Mesenchymal stem cell (in vitro differentiated cells and primary cell): ENCODE data around the gene TSPAN32.

Source experiments
- DNase-seq: peaks from one replicate; pipeline ENCODE4 v3.0.0-alpha.2; 2013
- H2AFZ ChIP-seq: one replicate; pipeline ENCODE4 v1.6.1; 2013; ENCODE audit warnings: low read depth, mild to moderate bottlenecking, control low read depth, inconsistent platforms, low read length, moderate library complexity
- H2AK5ac ChIP-seq: 2 replicates; pipeline ENCODE4 v1.6.1; 2013; ENCODE audit warnings: low read length, moderate library complexity, mild to moderate bottlenecking, inconsistent platforms; ENCODE audit not compliant: severe bottlenecking
- H2BK120ac ChIP-seq: one replicate; pipeline ENCODE4 v1.6.1; 2013; ENCODE audit warnings: low read depth, mild to moderate bottlenecking, inconsistent platforms, low read length, moderate library complexity
- H2BK12ac ChIP-seq, 2 experiments: one replicate each; pipeline ENCODE4 v1.6.1; 2013; ENCODE audit warnings: inconsistent platforms in 2 of 2, low read length in 2 of 2, mild to moderate bottlenecking in 2 of 2, moderate library complexity in 2 of 2, control low read depth in 1 of 2
- H2BK15ac ChIP-seq: one replicate; pipeline ENCODE4 v1.6.1; 2013; ENCODE audit warnings: mild to moderate bottlenecking, low read depth, inconsistent platforms; ENCODE audit not compliant: poor library complexity, severe bottlenecking
- H2BK5ac ChIP-seq: 2 replicates; pipeline ENCODE4 v1.6.1; 2013; ENCODE audit warnings: low read depth, mild to moderate bottlenecking, low read length, control low read depth, inconsistent platforms; ENCODE audit not compliant: poor library complexity, severe bottlenecking
- H3K14ac ChIP-seq, 2 experiments: one replicate each; pipeline ENCODE4 v1.6.1; 2013; ENCODE audit warnings: inconsistent platforms in 2 of 2, low read length in 2 of 2, control low read depth in 1 of 2, mild to moderate bottlenecking in 1 of 2, moderate library complexity in 1 of 2
- H3K18ac ChIP-seq, 2 experiments: one replicate each; pipeline ENCODE4 v1.6.1; 2013; ENCODE audit warnings: inconsistent platforms in 2 of 2, low read length in 2 of 2, control low read depth in 1 of 2, low read depth in 1 of 2, mild to moderate bottlenecking in 1 of 2
- H3K23ac ChIP-seq, 2 experiments: one replicate each; pipeline ENCODE4 v1.6.1; 2013; ENCODE audit warnings: inconsistent platforms in 2 of 2, low read length in 2 of 2, mild to moderate bottlenecking in 2 of 2, moderate library complexity in 2 of 2, control low read depth in 1 of 2
- H3K27ac ChIP-seq: 2 replicates; pipeline ENCODE4 v1.5.1; 2013; ENCODE audit warnings: mild to moderate bottlenecking, moderate library complexity, low read length, control low read depth, inconsistent platforms; ENCODE audit not compliant: poor library complexity, severe bottlenecking
- H3K27me3 ChIP-seq, 2 experiments: 2 replicates each; pipeline versions ENCODE4 v1.6.1 to v1.7.0; 2013; ENCODE audit warnings: low read length in 2 of 2, mild to moderate bottlenecking in 2 of 2, moderate library complexity in 2 of 2, control low read depth in 1 of 2, inconsistent platforms in 1 of 2; ENCODE audit not compliant: control insufficient read depth in 1 of 2, insufficient read depth in 1 of 2
- H3K36me3 ChIP-seq, 2 experiments: 2 replicates each; pipeline versions ENCODE4 v1.6.1 to v1.7.0; 2013; ENCODE audit warnings: low read length in 2 of 2, control low read depth in 1 of 2, inconsistent platforms in 1 of 2, low read depth in 1 of 2, mild to moderate bottlenecking in 1 of 2; ENCODE audit not compliant: insufficient read depth in 2 of 2, control insufficient read depth in 1 of 2
- H3K4ac ChIP-seq, 2 experiments: one replicate each; pipeline ENCODE4 v1.6.1; 2013; ENCODE audit warnings: inconsistent platforms in 2 of 2, low read length in 2 of 2, mild to moderate bottlenecking in 2 of 2, moderate library complexity in 2 of 2, control low read depth in 1 of 2, low read depth in 1 of 2
- H3K4me1 ChIP-seq: 2 replicates; pipeline ENCODE4 v1.6.1; 2013; ENCODE audit warnings: low read depth, low read length, control low read depth; ENCODE audit not compliant: control insufficient read depth, insufficient read depth
- H3K4me2 ChIP-seq: 2 replicates; pipeline ENCODE4 v1.6.1; 2013; ENCODE audit warnings: low read length, mild to moderate bottlenecking, inconsistent platforms; ENCODE audit not compliant: poor library complexity, severe bottlenecking
- H3K4me3 ChIP-seq, 2 experiments: 2 replicates each; pipeline versions ENCODE4 v1.5.1 to v1.7.0; 2013; ENCODE audit warnings: low read length in 2 of 2, mild to moderate bottlenecking in 2 of 2, control low read depth in 1 of 2, low read depth in 1 of 2; ENCODE audit not compliant: insufficient read depth in 1 of 2
- H3K79me1 ChIP-seq: replicated peaks from 2 replicates; pipeline ENCODE4 v1.6.1; 2013; ENCODE audit warnings: mild to moderate bottlenecking, control low read depth, low read length, inconsistent platforms; ENCODE audit not compliant: poor library complexity, severe bottlenecking
- H3K9ac ChIP-seq: 2 replicates; pipeline ENCODE4 v1.7.0; 2013; ENCODE audit warnings: mild to moderate bottlenecking, low read length, moderate library complexity
- H3K9me3 ChIP-seq: 2 replicates; pipeline ENCODE4 v1.7.0; 2013; ENCODE audit warnings: mild to moderate bottlenecking, low read length; ENCODE audit not compliant: control insufficient read depth
- H4K8ac ChIP-seq: one replicate; pipeline ENCODE4 v1.6.1; 2013; ENCODE audit warnings: inconsistent platforms, mild to moderate bottlenecking, low read length, moderate library complexity
- H4K91ac ChIP-seq: one replicate; pipeline ENCODE4 v1.6.1; 2013; ENCODE audit warnings: mild to moderate bottlenecking, low read length, inconsistent platforms
- WGBS: methylation state at CpG from one replicate; pipeline ENCODE4 v1.1.7; 2013; ENCODE audit warnings: mixed read lengths; 5-methylcytosine and 5-hydroxymethylcytosine counted together

The TSPAN32 gene

GRCh38 chr11:2258501-2259465 lies 43.0 kb upstream of the TSPAN32 start:
- 87% methylated on average over 29 of the region's 29 CpGs for WGBS
- Histone ChIP-seq H3K23ac (peak overlapping the region in 1 of 2 experiments; percentile 17), H3K4me3 (no peak overlapping the region)

GRCh38 chr11:2259466-2259830 lies 42.4 kb upstream of the TSPAN32 start:
- Histone ChIP-seq H3K9ac (no peak overlapping the region), H2BK15ac (no peak overlapping the region), H2BK5ac (no peak overlapping the region), H2BK120ac (no peak overlapping the region), H4K8ac (no peak overlapping the region), H2BK12ac (no peak overlapping the region), H3K4me1 (no peaks in the 10 kb centered on the region), H3K27ac (no peak overlapping the region), H3K23ac (no peak overlapping the region), H3K27me3 (peaks cover 56 to 61% of the 10 kb centered on the region in 2 experiments), H3K18ac (no peak overlapping the region), H3K14ac (peak overlapping the region in 1 of 2 experiments; percentile 36), H3K4me2 (no peak overlapping the region), H3K4ac (no peak overlapping the region), H3K79me1 (no peaks in the 10 kb centered on the region), H3K4me3 (no peak overlapping the region), H3K9me3 (no peaks in the 10 kb centered on the region), H3K36me3 (no peaks in the 10 kb centered on the region), H2AFZ (no peak overlapping the region), H4K91ac (no peak overlapping the region), H2AK5ac (no peak overlapping the region)
- DNase-seq, result no peak
- 81% methylated on average over 8 of the region's 8 CpGs for WGBS

More at GRCh38 chr11:2258501-2259465, 43.0 kb upstream of the TSPAN32 start:
- Histone ChIP-seq H2BK12ac (no peak overlapping the region), H3K4me1 (no peaks in the 10 kb centered on the region), H3K27ac (no peak overlapping the region), H4K91ac (no peak overlapping the region), H3K36me3 (no peaks in the 10 kb centered on the region), H3K27me3 (peaks cover 55% of the 10 kb centered on the region in 2 experiments), H3K79me1 (no peaks in the 10 kb centered on the region), H3K14ac (peak overlapping the region in 1 of 2 experiments; percentile 70), H3K4me2 (no peak overlapping the region), H4K8ac (no peak overlapping the region), H3K4ac (no peak overlapping the region), H3K9me3 (peaks cover 4% of the 10 kb centered on the region), H3K18ac (no peak overlapping the region), H2BK15ac (no peak overlapping the region), H3K9ac (no peak overlapping the region), H2BK5ac (no peak overlapping the region), H2BK120ac (no peak overlapping the region), H2AFZ (no peak overlapping the region), H2AK5ac (no peak overlapping the region)
- no peak for DNase-seq

GRCh38 chr11:2259897-2260451 lies 41.8 kb upstream of the TSPAN32 start:
- H3K14ac ChIP-seq, result no peak overlapping the region
- no peaks in the 10 kb centered on the region for H3K9me3 ChIP-seq
- no peak overlapping the region for H2AK5ac ChIP-seq
- H3K36me3 ChIP-seq, result no peaks in the 10 kb centered on the region
- H2BK15ac ChIP-seq, result no peak overlapping the region
- H3K4me1 ChIP-seq, result no peaks in the 10 kb centered on the region
- no peak overlapping the region for H2BK12ac ChIP-seq
- H3K23ac ChIP-seq, result no peak overlapping the region
- WGBS, result 78% methylated on average over 11 of the region's 12 CpGs
- no peaks in the 10 kb centered on the region for H3K79me1 ChIP-seq
- no peak overlapping the region for H2AFZ ChIP-seq
- H3K9ac ChIP-seq, result no peak overlapping the region
- no peak overlapping the region for H2BK120ac ChIP-seq
- H4K8ac ChIP-seq, result no peak overlapping the region
- peaks cover 56 to 66% of the 10 kb centered on the region in 2 experiments for H3K27me3 ChIP-seq
- H3K4ac ChIP-seq, result no peak overlapping the region
- no peak overlapping the region for H2BK5ac ChIP-seq
- no peak overlapping the region for H4K91ac ChIP-seq
- DNase-seq, result no peak
- H3K4me2 ChIP-seq, result no peak overlapping the region
- H3K27ac ChIP-seq, result no peak overlapping the region
- no peak overlapping the region for H3K18ac ChIP-seq
- no peak overlapping the region for H3K4me3 ChIP-seq
